Measurements from ENCODE around the gene SEMA6B.
"Not testable (repeated sequence)": the region's sequence is repeated elsewhere in the genome, so short reads cannot be mapped to it uniquely, and the experiment has no call there.

Gene SEMA6B

GRCh38 chr19:4547303-4548237, 11.9 kb downstream of the SEMA6B start:
- no peak for DNase-seq (ENCODE audit: low spot score)

GRCh38 chr19:4543842-4544647, 15.4 kb downstream of the SEMA6B start:
- no peak for DNase-seq (ENCODE audit: low spot score)

- DNase-seq (ENCODE audit: low spot score) = no peak
These were observed 16.3 kb downstream of the SEMA6B start for GRCh38 chr19:4542896-4543841.

- DNase-seq (ENCODE audit: low spot score) = not testable (repeated sequence)
These were observed 17.7 kb downstream of the SEMA6B start for GRCh38 chr19:4541806-4542145.

- DNase-seq (ENCODE audit: low spot score) = no peak
These were observed 18.2 kb downstream of the SEMA6B start for GRCh38 chr19:4541114-4541805.

- no peak for DNase-seq (ENCODE audit: low spot score)
These were observed 19.5 kb downstream of the SEMA6B start, which contains the start of gene LRG1 for GRCh38 chr19:4539693-4540581. Gene LRG1, minus strand, starts transcription at chr19:4540036. Its CDS starts 23 bp downstream, at chr19:4540013.

GRCh38 chr19:4539169-4539692, 20.3 kb downstream of the SEMA6B start:
- no peak for DNase-seq (ENCODE audit: low spot score)

- no peak for DNase-seq (ENCODE audit: low spot score)
These were observed 20.9 kb downstream of the SEMA6B start for GRCh38 chr19:4538601-4538954.

- no peak for DNase-seq (ENCODE audit: low spot score)
These were observed 21.4 kb downstream of the SEMA6B start for GRCh38 chr19:4537953-4538600.

GRCh38 chr19:4536798-4537197, 22.7 kb downstream of the SEMA6B start:
- no peak for DNase-seq (ENCODE audit: low spot score)

GRCh38 chr19:4534836-4535658, 24.4 kb downstream of the SEMA6B start, which contains the start of gene PLIN5:
Gene PLIN5, minus strand, starts transcription at chr19:4535224. Its CDS starts 1,150 bp downstream, at chr19:4534074.
- DNase-seq (ENCODE audit: low spot score) = no peak

- no peak for DNase-seq (ENCODE audit: low spot score)
These were observed 25.6 kb downstream of the SEMA6B start for GRCh38 chr19:4533835-4534424.

GRCh38 chr19:4533334-4533733, 26.1 kb downstream of the SEMA6B start:
- no peak for DNase-seq (ENCODE audit: low spot score)

- no peak for DNase-seq (ENCODE audit: low spot score)
These were observed 27.8 kb downstream of the SEMA6B start for GRCh38 chr19:4531562-4532165.

GRCh38 chr19:4529924-4530522, 29.5 kb downstream of the SEMA6B start:
- no peak for DNase-seq (ENCODE audit: low spot score)

GRCh38 chr19:4528843-4529242, 30.6 kb downstream of the SEMA6B start:
- no peak for DNase-seq (ENCODE audit: low spot score)

GRCh38 chr19:4527377-4527776, 32.1 kb downstream of the SEMA6B start:
- DNase-seq (ENCODE audit: low spot score) = not testable (repeated sequence)
